Activated naive CD4-positive, alpha-beta T cell treated with anti-CD3 and anti-CD28 coated beads for 36 hours (primary cell): ENCODE results near the gene RPL18. TPM values are rescaled to one million over a fixed set of nuclear protein-coding genes. Genes with fewer than 3 reads are reported as not detected.

Source experiments
- CTCF ChIA-PET: fragments of 350-600 bp; sonication (Branson Sonifier 250); formaldehyde crosslinking; loops from one replicate; lab custom pipeline; 2021; ENCODE audit warnings: antibody characterized with exemption; lab: Charles Lee
- DNase-seq: peaks from one replicate; pipeline ENCODE4 v3.0.0-alpha.2; 2020
- H3K27ac Mint-ChIP-seq: one replicate; pipeline ENCODE4 v1.8.0; 2021; ENCODE audit warnings: mild to moderate bottlenecking, mixed read lengths
- H3K27me3 Mint-ChIP-seq: one replicate; pipeline ENCODE4 v1.8.0; 2021; ENCODE audit warnings: low read depth, mixed read lengths
- H3K36me3 Mint-ChIP-seq: one replicate; pipeline ENCODE4 v1.8.0; 2021; ENCODE audit warnings: low read depth, mixed read lengths
- H3K4me1 Mint-ChIP-seq: one replicate; pipeline ENCODE4 v1.8.0; 2021; ENCODE audit warnings: low read depth, mixed read lengths
- H3K4me3 Mint-ChIP-seq: one replicate; pipeline ENCODE4 v1.8.0; 2021; ENCODE audit warnings: mild to moderate bottlenecking, moderate library complexity, mixed read lengths
- H3K9me3 Mint-ChIP-seq: one replicate; pipeline ENCODE4 v1.8.0; 2021; ENCODE audit warnings: mixed read lengths
- intact Hi-C: fragments of 100-400 bp; cut with micrococcal nuclease; formaldehyde crosslinking; loops from one replicate; pipeline ENCODE4 v1.15.1; 2023
- total RNA-seq, 2 experiments: library from RNA; stranded (reverse); gene quantifications; one replicate each; pipeline ENCODE4 v1.2.3, GENCODE V29; 2021

The RPL18 gene
- total RNA-seq, 2 experiments from 2014 or later = 2,373 to 2,473 TPM

- CTCF ChIA-PET = no interaction called here
- H3K36me3 Mint-ChIP-seq = peaks cover 4% of the 10 kb centered on the region
- H3K27me3 Mint-ChIP-seq = no peaks in the 10 kb centered on the region
- peaks cover 38% of the 10 kb centered on the region for H3K4me1 Mint-ChIP-seq
- no peak overlapping the region for H3K27ac Mint-ChIP-seq
- H3K4me3 Mint-ChIP-seq = peak overlapping the region; percentile 54
- no peaks in the 10 kb centered on the region for H3K9me3 Mint-ChIP-seq
- no peak for DNase-seq
- intact Hi-C loops = no loop called here
These were observed 20.8 kb upstream of the RPL18 start for GRCh38 chr19:48639483-48640375.

- Mint-ChIP-seq H3K36me3 (peaks cover 4% of the 10 kb centered on the region), H3K4me1 (peaks cover 39% of the 10 kb centered on the region), H3K27me3 (no peaks in the 10 kb centered on the region), H3K4me3 (no peak overlapping the region), H3K9me3 (no peaks in the 10 kb centered on the region), H3K27ac (peak overlapping the region; percentile 98)
- CTCF ChIA-PET = no interaction called here
- intact Hi-C loops = no loop called here
- DNase-seq = no peak
These were observed 19.9 kb upstream of the RPL18 start for GRCh38 chr19:48638831-48639381.

- CTCF ChIA-PET = no interaction called here
- H3K27me3 Mint-ChIP-seq = no peaks in the 10 kb centered on the region
- no peaks in the 10 kb centered on the region for H3K9me3 Mint-ChIP-seq
- DNase-seq = peak; percentile 83
- H3K27ac Mint-ChIP-seq = peak overlapping the region; percentile 98
- peak overlapping the region; percentile 82 for H3K4me3 Mint-ChIP-seq
- H3K4me1 Mint-ChIP-seq = peaks cover 46% of the 10 kb centered on the region
- peaks cover 4% of the 10 kb centered on the region for H3K36me3 Mint-ChIP-seq
- intact Hi-C loops = loop anchor here (1.0 to 2.0 kb wide), 5 partner anchors 8 to 240 kb away; partner anchors contain the start of genes CA11, RPL18 and SPHK2
These were observed 19.2 kb upstream of the RPL18 start for GRCh38 chr19:48637948-48638830.

- no peaks in the 10 kb centered on the region for H3K27me3 Mint-ChIP-seq
- H3K9me3 Mint-ChIP-seq = no peaks in the 10 kb centered on the region
- CTCF ChIA-PET = no interaction called here
- peaks cover 52% of the 10 kb centered on the region for H3K4me1 Mint-ChIP-seq
- H3K27ac Mint-ChIP-seq = peak overlapping the region; percentile 98
- peak; percentile 98 for DNase-seq
- H3K36me3 Mint-ChIP-seq = peaks cover 4% of the 10 kb centered on the region
- peak overlapping the region; percentile 82 for H3K4me3 Mint-ChIP-seq
- intact Hi-C loops = loop anchor here (1.0 to 2.0 kb wide), 5 partner anchors 9 to 239 kb away; partner anchors contain the start of genes CA11, RPL18 and SPHK2
These were observed 18.5 kb upstream of the RPL18 start for GRCh38 chr19:48637449-48637947.

- Mint-ChIP-seq H3K9me3 (no peaks in the 10 kb centered on the region), H3K4me1 (peaks cover 55% of the 10 kb centered on the region), H3K4me3 (peak within 1 kb of the TSS; percentile 82), H3K27ac (peak within 1 kb of the TSS; percentile 98), H3K36me3 (peaks cover 4% of the 10 kb centered on the region), H3K27me3 (no peaks in the 10 kb centered on the region)
- intact Hi-C loops = loop anchor here (1.0 to 2.0 kb wide), 5 partner anchors 9 to 239 kb away; partner anchors contain the start of genes CA11, RPL18 and SPHK2
- peak; percentile 40 for DNase-seq
- CTCF ChIA-PET = no interaction called here
These were observed 18.0 kb upstream of the RPL18 start, which contains the start of gene DBP for GRCh38 chr19:48636859-48637448. TSS of gene DBP (minus strand) at chr19:48637379. CDS start at chr19:48636994, 385 bp downstream.

- Mint-ChIP-seq H3K9me3 (no peaks in the 10 kb centered on the region), H3K4me3 (peak overlapping the region; percentile 82), H3K27me3 (no peaks in the 10 kb centered on the region), H3K27ac (peak overlapping the region; percentile 82), H3K36me3 (peaks cover 4% of the 10 kb centered on the region), H3K4me1 (peaks cover 57% of the 10 kb centered on the region)
- DNase-seq = no peak
- intact Hi-C loops = loop anchor here (2.0 kb wide), 1 partner anchor 79 kb away; no protein-coding TSS in a partner anchor
- CTCF ChIA-PET = no interaction called here
These were observed 17.2 kb upstream of the RPL18 start for GRCh38 chr19:48635966-48636858.

- CTCF ChIA-PET = no interaction called here
- peak; percentile 69 for DNase-seq
- H3K4me3 Mint-ChIP-seq = peak overlapping the region; percentile 82
- H3K27me3 Mint-ChIP-seq = no peaks in the 10 kb centered on the region
- peaks cover 4% of the 10 kb centered on the region for H3K36me3 Mint-ChIP-seq
- intact Hi-C loops = no loop called here
- H3K9me3 Mint-ChIP-seq = no peaks in the 10 kb centered on the region
- peak overlapping the region; percentile 93 for H3K27ac Mint-ChIP-seq
- H3K4me1 Mint-ChIP-seq = peaks cover 59% of the 10 kb centered on the region
These were observed 16.4 kb upstream of the RPL18 start for GRCh38 chr19:48635263-48635965.

GRCh38 chr19:48634424-48635262, 15.7 kb upstream of the RPL18 start:
- peak overlapping the region; percentile 93 for H3K27ac Mint-ChIP-seq
- H3K9me3 Mint-ChIP-seq = no peaks in the 10 kb centered on the region
- H3K36me3 Mint-ChIP-seq = peaks cover 4% of the 10 kb centered on the region
- peak overlapping the region; percentile 80 for H3K4me3 Mint-ChIP-seq
- intact Hi-C loops = no loop called here
- H3K4me1 Mint-ChIP-seq = peaks cover 58% of the 10 kb centered on the region
- CTCF ChIA-PET = interaction anchor here (0.5 to 0.8 kb wide), 5 partner anchors 11 to 1928 kb away, joined by 3 to 4 read pairs (median 3); no protein-coding TSS in a partner anchor
- DNase-seq = peak; percentile 97
- no peaks in the 10 kb centered on the region for H3K27me3 Mint-ChIP-seq

- DNase-seq = no peak
- H3K27ac Mint-ChIP-seq = peak overlapping the region; percentile 93
- peak overlapping the region; percentile 80 for H3K4me3 Mint-ChIP-seq
- CTCF ChIA-PET = interaction anchor here (0.5 to 0.8 kb wide), 5 partner anchors 11 to 1927 kb away, joined by 3 to 4 read pairs (median 3); no protein-coding TSS in a partner anchor
- peaks cover 53% of the 10 kb centered on the region for H3K4me1 Mint-ChIP-seq
- no peaks in the 10 kb centered on the region for H3K27me3 Mint-ChIP-seq
- intact Hi-C loops = no loop called here
- peaks cover 4% of the 10 kb centered on the region for H3K36me3 Mint-ChIP-seq
- H3K9me3 Mint-ChIP-seq = no peaks in the 10 kb centered on the region
These were observed 15.0 kb upstream of the RPL18 start for GRCh38 chr19:48634036-48634342.
